Esophagus squamous epithelium (tissue), 4 donors: ENCODE measurements around the gene SREBF2.

ENCODE experiments used
- POLR2A ChIP-seq, 4 donors: fragments of 450-650 bp; IDR thresholded peaks; one replicate each; pipeline ENCODE4 v1.6.1; 2017; ENCODE audit warnings: antibody characterized with exemption in 4 of 4, mild to moderate bottlenecking in 4 of 4, moderate library complexity in 3 of 4
- TF ChIP-seq, protein P1 (sequence below), 6 experiments: fragments of 450-650 bp in 4 of 6; fragments of 200-600 bp in 2 of 6; sonication (generic) in 2 of 6; IDR thresholded peaks; one replicate each; pipeline ENCODE4 v1.5.1; 2016 to 2019; ENCODE audit warnings: antibody characterized with exemption in 6 of 6, mild to moderate bottlenecking in 4 of 6, moderate library complexity in 4 of 6

DNA sequence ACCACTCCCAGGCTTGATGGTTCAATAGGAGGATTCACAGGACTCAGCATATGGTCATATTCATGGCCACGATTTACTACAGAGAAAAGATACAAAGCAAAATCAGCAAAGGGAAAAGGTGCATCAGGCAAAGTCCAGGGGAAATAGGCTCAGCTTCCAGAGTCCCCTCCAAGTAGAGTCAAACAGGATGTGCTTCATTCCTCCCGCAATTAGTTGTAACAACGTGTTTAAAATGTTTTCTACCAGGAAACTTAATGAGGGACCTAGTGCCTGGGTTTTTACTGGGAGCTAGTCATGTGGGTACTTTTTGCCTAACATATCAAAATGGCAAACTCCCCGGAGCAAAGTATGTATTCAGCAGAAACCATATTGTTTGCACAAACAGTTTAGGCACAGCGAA, 14.9 kb upstream of the SREBF2 start:
- TF ChIP-seq, protein P1, sequence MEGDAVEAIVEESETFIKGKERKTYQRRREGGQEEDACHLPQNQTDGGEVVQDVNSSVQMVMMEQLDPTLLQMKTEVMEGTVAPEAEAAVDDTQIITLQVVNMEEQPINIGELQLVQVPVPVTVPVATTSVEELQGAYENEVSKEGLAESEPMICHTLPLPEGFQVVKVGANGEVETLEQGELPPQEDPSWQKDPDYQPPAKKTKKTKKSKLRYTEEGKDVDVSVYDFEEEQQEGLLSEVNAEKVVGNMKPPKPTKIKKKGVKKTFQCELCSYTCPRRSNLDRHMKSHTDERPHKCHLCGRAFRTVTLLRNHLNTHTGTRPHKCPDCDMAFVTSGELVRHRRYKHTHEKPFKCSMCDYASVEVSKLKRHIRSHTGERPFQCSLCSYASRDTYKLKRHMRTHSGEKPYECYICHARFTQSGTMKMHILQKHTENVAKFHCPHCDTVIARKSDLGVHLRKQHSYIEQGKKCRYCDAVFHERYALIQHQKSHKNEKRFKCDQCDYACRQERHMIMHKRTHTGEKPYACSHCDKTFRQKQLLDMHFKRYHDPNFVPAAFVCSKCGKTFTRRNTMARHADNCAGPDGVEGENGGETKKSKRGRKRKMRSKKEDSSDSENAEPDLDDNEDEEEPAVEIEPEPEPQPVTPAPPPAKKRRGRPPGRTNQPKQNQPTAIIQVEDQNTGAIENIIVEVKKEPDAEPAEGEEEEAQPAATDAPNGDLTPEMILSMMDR (IDR thresholded peaks at IDR 0.05): no peak
- no peak for TF ChIP-seq POLR2A (IDR thresholded peaks at IDR 0.05)
